Suppressor macrophage (primary cell): ENCODE measurements around the gene ZFAND5.

ENCODE experiments used
- DNase-seq, 4 experiments: peaks; one replicate each; pipeline ENCODE4 v3.0.0-alpha.2; 2020 to 2022

The ZFAND5 gene

GRCh38 chr9:72362680-72363139 is 2.3 kb downstream of the ZFAND5 start:
- DNase-seq, result peak; percentile 89 to 96 (median 94)

GRCh38 chr9:72362118-72362531 is 2.9 kb downstream of the ZFAND5 start:
- DNase-seq, result peak in 2 of 4 experiments; percentile 54 to 63

GRCh38 chr9:72361217-72361616 is 3.8 kb downstream of the ZFAND5 start:
- DNase-seq, result peak in 3 of 4 experiments; percentile 46 to 56 (median 52)

GRCh38 chr9:72360324-72360723 is 4.7 kb downstream of the ZFAND5 start:
- no peak for DNase-seq

- peak; percentile 39 to 69 (median 56) for DNase-seq
Observed at GRCh38 chr9:72356041-72356582, 8.9 kb downstream of the ZFAND5 start.

GRCh38 chr9:72355153-72355552 is 9.9 kb downstream of the ZFAND5 start:
- DNase-seq, result no peak

- no peak for DNase-seq
Observed at GRCh38 chr9:72354704-72355103, 10.3 kb downstream of the ZFAND5 start.

GRCh38 chr9:72353455-72354116 is 11.4 kb downstream of the ZFAND5 start:
- DNase-seq, result no peak

- DNase-seq, result peak in 1 of 4 experiments; percentile 23
Observed at GRCh38 chr9:72352911-72353388, 12.1 kb downstream of the ZFAND5 start.

GRCh38 chr9:72351538-72352453 is 13.2 kb downstream of the ZFAND5 start:
- DNase-seq, result peak in 2 of 4 experiments; percentile 19

- DNase-seq, result no peak
Observed at GRCh38 chr9:72349911-72350310, 15.1 kb downstream of the ZFAND5 start.

- DNase-seq, result no peak
Observed at GRCh38 chr9:72349240-72349639, 15.8 kb downstream of the ZFAND5 start.

- DNase-seq, result no peak
Observed at GRCh38 chr9:72346333-72346732, 18.7 kb downstream of the ZFAND5 start.

GRCh38 chr9:72338631-72339030 is 26.4 kb downstream of the ZFAND5 start:
- DNase-seq, result no peak

GRCh38 chr9:72337286-72337685 is 27.7 kb downstream of the ZFAND5 start:
- no peak for DNase-seq

GRCh38 chr9:72334658-72335337 is 30.2 kb downstream of the ZFAND5 start:
- no peak for DNase-seq

GRCh38 chr9:72333709-72334108 is 31.3 kb downstream of the ZFAND5 start:
- no peak for DNase-seq

GRCh38 chr9:72333197-72333596 is 31.8 kb downstream of the ZFAND5 start:
- no peak for DNase-seq

GRCh38 chr9:72332351-72332750 is 32.7 kb downstream of the ZFAND5 start:
- no peak for DNase-seq

- DNase-seq, result no peak
Observed at GRCh38 chr9:72327631-72328030, 37.4 kb downstream of the ZFAND5 start.

GRCh38 chr9:72326641-72327040 is 38.4 kb downstream of the ZFAND5 start:
- peak; percentile 35 to 70 (median 61) for DNase-seq

GRCh38 chr9:72324974-72325373 is 40.0 kb downstream of the ZFAND5 start:
- DNase-seq, result no peak

GRCh38 chr9:72322678-72323077 is 42.3 kb downstream of the ZFAND5 start:
- DNase-seq, result no peak
